Stimulated activated CD8-positive, alpha-beta memory T cell treated with anti-CD3 and anti-CD28 coated beads, Interleukin-15, amount 100 ng/mL, for 24 hours (primary cell): ENCODE measurements around the gene ZNF566.

Experiments
- DNase-seq: peaks from one replicate; pipeline ENCODE4 v3.0.0-alpha.2; 2020; ENCODE audit warnings: low read depth

Gene ZNF566

DNA sequence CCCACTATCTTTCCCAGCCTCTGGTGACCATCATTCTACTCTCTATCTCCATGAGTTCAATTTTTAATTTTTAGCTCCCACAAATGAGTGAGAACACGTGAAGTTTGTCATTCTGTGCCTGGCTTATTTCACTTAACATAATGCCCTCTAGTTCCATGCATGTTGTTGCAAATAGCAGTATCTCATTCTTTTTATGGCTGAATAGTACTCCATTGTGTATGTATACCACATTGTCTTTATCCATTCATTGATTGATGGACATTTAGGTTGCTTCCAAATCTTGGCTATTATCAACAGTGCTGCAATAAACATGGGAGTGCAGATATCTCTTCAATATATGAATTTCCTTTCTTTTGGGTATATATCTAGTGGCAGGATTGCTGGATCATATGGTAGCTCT, 48.0 kb downstream of the ZNF566 start:
- no peak for DNase-seq

GRCh38 chr19:36436531-36436930, 52.8 kb downstream of the ZNF566 start:
- DNase-seq: no peak

DNA sequence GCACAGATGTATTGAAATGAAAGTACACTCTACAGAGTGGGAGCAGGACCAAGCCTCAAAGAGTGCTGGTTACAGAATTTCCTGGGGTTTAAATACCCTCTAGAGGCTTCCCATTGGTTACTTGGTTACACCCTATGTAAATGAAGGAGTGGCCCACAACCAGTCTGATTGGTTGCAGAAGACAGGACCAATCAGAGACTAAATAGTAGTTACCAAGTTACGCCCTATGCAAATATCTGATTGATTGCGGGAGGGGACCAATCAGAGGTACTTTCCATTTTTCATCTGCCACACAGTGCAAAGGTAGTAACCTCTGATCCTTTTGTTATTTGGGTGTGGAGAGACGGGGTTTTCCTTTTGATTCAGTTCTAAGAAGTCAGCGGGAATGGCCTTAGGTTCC, 65.4 kb downstream of the ZNF566 start:
- no peak for DNase-seq

- no peak for DNase-seq
Observed at GRCh38 chr19:36421749-36422481, 67.4 kb downstream of the ZNF566 start.

GRCh38 chr19:36420961-36421748, 68.2 kb downstream of the ZNF566 start:
- no peak for DNase-seq

DNA sequence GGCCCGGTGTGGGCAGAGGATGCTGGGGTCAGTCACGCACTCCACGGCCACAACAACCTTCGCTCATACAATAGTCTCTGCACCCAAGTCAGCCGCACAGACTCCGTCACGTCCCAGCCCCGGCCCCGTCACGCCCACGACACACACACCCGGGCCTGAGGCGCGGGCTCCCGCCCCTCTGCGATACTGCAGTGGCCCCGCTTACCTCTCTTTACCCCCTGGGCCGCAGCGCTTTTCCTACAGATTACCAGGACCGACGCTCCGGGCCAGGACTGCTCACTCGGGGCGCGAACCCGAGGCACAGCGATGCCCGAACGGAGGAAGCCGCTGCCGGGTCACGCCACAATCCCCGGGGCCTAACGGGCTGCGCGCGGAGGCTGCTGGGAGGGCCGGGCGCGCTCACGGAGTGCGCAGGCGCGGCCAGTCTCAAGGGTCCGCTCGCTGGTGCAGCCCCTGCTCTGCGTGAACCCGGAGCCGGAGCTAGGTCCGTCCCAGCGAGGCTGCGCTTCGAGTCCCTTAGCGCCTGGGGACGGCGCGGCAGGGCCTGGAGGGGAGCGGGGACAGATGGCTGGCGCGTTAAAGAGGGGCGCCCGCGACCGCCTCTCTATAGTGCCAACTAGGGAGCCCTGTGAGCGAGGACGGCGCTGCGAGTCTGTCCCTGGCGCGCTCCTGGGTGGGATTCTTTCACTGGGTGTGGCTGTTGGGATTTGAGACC, 70.9 kb downstream of the ZNF566 start, which contains the start of gene ZFP82:
Gene ZFP82 (minus strand): TSS at position 358 of the 715 bp plus-strand sequence. CDS start 8,855 bp downstream, outside the sequence.
- DNase-seq: peak; percentile 44

DNA sequence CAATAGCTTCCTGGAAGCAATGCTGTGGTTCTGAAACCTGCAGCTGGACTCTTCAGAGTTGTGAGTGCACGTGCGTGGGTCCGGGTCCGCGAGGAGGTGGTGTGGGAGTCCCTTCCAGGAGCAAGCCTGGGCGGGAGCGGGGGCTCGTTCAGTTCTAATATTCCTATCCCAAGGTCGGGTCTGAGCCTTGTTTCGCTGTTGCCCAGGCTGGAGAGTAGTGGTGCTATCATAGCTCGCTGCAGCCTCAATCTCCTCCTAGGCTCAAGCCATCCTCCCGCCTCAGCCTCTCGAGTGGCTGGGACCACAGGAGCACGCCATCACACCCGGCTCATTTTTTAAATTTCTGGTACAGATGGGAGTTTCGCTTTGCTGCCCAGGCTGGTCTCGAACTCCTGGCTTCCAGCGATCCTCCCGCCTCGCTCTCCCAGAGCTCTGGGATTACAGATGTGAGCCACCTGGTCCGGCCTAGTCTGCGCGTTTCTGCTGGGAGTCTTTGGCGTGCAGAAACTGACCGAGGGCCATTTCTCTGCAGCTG, 71.5 kb downstream of the ZNF566 start:
- DNase-seq: no peak

DNA sequence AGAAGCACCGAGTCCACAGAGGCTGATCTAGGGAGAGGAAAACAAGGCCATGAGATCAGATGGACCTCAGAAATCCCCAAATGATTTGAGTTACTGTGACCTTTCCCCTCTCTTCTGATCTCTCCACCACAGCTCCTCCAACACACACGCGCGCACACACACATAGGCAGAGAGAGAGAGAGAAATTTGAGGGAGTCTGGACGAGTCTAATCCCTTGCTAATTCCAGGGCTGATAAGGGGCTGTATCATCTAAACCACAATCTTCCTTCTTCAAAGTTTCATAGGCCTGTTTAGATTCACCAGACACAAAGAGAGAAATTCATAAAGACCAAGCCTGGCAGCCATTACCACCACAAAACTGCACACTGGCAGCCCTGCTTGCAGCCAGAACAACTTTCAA, 79.5 kb downstream of the ZNF566 start:
- no peak for DNase-seq

DNA sequence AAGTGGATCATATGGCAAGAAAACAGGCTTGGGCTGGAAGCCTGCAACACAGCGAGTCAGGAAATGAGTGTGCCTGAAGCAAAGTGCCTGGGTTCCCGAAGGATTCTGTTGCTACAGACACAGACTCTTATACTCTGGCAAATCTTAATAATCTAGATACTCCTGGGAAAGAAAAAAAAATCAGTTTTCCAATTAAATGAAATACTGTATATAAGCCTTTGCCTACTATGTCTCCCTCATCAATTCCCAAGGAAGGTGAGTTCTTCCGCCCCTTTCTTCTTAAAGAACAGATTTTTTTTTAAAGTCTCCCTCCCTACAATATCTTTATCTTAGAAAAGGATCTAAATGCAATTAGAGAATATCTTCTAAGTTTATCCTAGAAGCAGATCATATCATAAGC, 81.3 kb downstream of the ZNF566 start:
- DNase-seq: no peak

GRCh38 chr19:36404498-36404897, 84.9 kb downstream of the ZNF566 start:
- no peak for DNase-seq

- no peak for DNase-seq
Observed at GRCh38 chr19:36401475-36401874, 87.9 kb downstream of the ZNF566 start.

DNA sequence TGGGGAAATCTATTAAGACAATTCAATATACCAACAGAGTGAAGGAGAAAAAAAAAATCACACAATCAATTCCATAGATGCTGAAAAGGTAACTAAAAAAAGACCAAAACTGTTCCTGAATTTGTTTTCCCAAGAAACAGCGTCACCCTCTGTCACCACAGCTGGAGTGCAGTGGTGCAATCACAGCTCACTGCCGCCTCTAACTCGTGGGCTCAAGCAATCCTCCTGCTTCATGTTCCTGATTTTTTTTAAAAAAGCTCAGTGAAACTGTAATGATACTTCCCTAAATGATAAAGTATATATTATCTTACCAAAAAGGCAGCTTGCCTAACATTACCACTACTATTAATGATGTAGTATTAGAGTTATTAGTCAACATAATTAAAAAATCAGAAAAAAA, 90.8 kb downstream of the ZNF566 start:
- no peak for DNase-seq
